Sigmoid colon (tissue), 3 donors: Measurements from ENCODE around the gene GOLGA1.

Source experiments
- POLR2A ChIP-seq, 2 donors: fragments of 450-650 bp; IDR thresholded peaks; one replicate each; pipeline ENCODE4 v1.6.1; 2016; ENCODE audit warnings: antibody characterized with exemption in 2 of 2, mild to moderate bottlenecking in 2 of 2, moderate library complexity in 2 of 2
- TF ChIP-seq, protein P1 (sequence below), 4 experiments: fragments of 450-650 bp in 3 of 4; fragments of 200-600 bp in 1 of 4; IDR thresholded peaks; one replicate each; pipeline ENCODE4 v1.5.1; 2016 to 2019; ENCODE audit warnings: antibody characterized with exemption in 4 of 4, mild to moderate bottlenecking in 3 of 4, moderate library complexity in 2 of 4

- TF ChIP-seq, protein P1, sequence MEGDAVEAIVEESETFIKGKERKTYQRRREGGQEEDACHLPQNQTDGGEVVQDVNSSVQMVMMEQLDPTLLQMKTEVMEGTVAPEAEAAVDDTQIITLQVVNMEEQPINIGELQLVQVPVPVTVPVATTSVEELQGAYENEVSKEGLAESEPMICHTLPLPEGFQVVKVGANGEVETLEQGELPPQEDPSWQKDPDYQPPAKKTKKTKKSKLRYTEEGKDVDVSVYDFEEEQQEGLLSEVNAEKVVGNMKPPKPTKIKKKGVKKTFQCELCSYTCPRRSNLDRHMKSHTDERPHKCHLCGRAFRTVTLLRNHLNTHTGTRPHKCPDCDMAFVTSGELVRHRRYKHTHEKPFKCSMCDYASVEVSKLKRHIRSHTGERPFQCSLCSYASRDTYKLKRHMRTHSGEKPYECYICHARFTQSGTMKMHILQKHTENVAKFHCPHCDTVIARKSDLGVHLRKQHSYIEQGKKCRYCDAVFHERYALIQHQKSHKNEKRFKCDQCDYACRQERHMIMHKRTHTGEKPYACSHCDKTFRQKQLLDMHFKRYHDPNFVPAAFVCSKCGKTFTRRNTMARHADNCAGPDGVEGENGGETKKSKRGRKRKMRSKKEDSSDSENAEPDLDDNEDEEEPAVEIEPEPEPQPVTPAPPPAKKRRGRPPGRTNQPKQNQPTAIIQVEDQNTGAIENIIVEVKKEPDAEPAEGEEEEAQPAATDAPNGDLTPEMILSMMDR (IDR thresholded peaks at IDR 0.05): no peak
- no peak for TF ChIP-seq POLR2A (IDR thresholded peaks at IDR 0.05)
These were observed 9.3 kb upstream of the GOLGA1 start for GRCh38 chr9:124950050-124950718.
